GM12872 (cell line): ENCODE measurements around the gene FOXO3.

Source experiments
- CTCF ChIP-seq: IDR thresholded peaks from 3 replicates; pipeline ENCODE4 v1.5.1; 2011; ENCODE audit warnings: low read depth, mild to moderate bottlenecking, low read length, moderate library complexity; ENCODE audit not compliant: insufficient read depth

Gene FOXO3

GRCh38 chr6:108570517-108570916, 9.8 kb downstream of the FOXO3 start:
- no peak for TF ChIP-seq CTCF

GRCh38 chr6:108574457-108575141, 13.9 kb downstream of the FOXO3 start:
- TF ChIP-seq CTCF, result no peak

GRCh38 chr6:108575905-108576494, 15.3 kb downstream of the FOXO3 start:
- no peak for TF ChIP-seq CTCF

DNA sequence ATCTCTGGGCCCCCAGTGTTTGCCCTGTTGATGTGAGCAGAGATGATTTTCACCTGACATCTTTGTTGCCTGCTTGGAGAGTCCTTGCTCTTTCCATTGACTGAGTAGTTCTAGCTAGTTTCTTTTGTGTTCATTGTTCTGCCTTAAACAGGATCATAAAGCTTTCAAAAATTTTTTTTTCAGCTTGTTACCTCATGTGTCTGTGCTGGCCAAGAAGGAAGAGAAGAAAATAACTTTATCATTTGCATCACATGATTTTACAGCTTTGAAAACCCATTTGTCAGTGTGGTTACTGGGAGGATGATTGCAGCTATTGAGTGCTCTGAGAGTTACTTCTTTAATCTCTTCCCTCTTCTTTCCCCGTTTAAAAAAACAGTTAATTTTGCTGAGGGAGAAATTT, 16.0 kb downstream of the FOXO3 start:
- TF ChIP-seq CTCF, result no peak

DNA sequence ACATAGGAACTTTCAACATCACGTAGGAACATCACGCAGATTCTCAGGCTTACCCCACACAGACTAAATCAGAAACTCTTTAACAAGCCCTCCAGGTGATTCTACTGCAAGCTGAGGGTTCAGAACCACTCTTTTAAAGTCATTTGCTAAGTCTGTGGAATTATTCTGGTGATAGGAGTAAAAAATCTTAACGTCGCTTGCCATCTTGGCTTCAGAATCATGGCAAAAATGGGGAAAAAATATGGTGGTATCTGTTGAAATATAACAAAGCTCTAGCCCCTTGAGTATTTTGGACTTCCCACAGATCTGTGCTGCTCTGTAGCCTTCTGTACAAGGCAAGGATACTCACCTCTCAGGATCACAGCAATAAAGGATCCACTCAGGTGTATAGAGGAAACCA, 17.4 kb downstream of the FOXO3 start:
- no peak for TF ChIP-seq CTCF

DNA sequence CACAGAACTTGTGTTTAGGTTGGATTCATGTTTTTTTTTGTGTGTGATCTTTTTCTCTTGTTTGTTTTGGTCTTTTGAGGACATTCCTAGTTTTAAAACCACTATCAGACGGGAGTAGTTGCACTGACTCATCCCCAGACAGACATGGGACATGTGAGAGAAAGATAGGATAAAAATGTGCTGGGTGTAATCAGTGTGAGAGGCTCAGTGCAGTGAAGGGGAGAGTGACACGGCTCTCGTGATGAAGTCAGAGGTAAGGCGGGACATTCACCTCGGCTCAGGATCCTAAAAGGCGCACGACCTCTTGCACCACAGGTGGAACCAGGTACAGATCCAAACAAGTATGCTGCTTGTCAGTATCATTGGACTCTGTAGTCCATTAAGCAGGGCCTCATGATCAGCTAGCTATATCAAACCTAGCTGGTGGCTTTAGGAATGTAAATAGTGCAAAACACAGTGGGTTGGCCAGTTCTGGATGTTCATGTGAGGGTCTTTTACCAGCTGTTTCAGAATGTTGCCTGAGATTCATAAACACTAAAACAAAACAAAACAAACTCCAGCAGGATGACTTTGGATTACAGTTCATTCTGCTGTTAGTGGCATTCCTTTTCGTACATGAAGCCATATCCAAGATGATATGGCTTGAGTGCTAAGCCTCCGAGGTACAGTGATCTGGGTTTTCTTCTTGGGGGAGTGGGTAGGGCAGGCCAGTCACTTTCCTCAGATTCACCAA, 18.0 kb downstream of the FOXO3 start:
- no peak for TF ChIP-seq CTCF

DNA sequence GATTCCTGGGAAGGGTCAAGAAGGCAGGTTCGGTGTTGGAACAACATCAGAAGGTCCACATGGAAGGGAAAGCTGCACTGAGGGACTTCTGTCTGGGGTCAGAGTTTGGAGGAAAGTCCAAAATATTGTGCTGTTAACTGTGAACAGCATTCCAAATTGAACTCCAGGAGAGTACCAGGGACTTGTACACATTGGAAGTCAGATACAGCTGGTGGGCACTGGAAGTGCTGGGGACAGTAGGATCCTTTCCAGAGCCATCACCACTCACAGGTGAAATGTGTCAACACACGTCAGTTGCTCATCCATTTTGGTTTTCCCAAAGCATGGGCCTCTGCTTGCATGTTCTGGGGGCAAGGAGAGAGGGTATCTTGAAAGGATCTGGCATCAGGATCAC, 18.6 kb downstream of the FOXO3 start:
- no peak for TF ChIP-seq CTCF
